DOHH2 (cell line): Measurements from ENCODE around the gene ENKUR.

Experiments used
- EZH2phosphoT487 ChIP-seq: fragments of 200-600 bp; sonication (generic); IDR thresholded peaks from 2 replicates; pipeline ENCODE4 v1.6.1; 2017; ENCODE audit warnings: borderline replicate concordance, mild to moderate bottlenecking, antibody characterized with exemption, low read length, moderate library complexity, mixed read lengths
- TF ChIP-seq, protein P1 (sequence below): fragments of 200-600 bp; sonication (generic); IDR thresholded peaks from one replicate; pipeline ENCODE4 v1.5.1; 2014; ENCODE audit warnings: antibody characterized with exemption, mild to moderate bottlenecking, low read depth, low read length; ENCODE audit not compliant: poor library complexity, severe bottlenecking

GRCh38 chr10:25057886-25058285 lies 41.9 kb upstream of the ENKUR start:
- TF ChIP-seq, protein P1, sequence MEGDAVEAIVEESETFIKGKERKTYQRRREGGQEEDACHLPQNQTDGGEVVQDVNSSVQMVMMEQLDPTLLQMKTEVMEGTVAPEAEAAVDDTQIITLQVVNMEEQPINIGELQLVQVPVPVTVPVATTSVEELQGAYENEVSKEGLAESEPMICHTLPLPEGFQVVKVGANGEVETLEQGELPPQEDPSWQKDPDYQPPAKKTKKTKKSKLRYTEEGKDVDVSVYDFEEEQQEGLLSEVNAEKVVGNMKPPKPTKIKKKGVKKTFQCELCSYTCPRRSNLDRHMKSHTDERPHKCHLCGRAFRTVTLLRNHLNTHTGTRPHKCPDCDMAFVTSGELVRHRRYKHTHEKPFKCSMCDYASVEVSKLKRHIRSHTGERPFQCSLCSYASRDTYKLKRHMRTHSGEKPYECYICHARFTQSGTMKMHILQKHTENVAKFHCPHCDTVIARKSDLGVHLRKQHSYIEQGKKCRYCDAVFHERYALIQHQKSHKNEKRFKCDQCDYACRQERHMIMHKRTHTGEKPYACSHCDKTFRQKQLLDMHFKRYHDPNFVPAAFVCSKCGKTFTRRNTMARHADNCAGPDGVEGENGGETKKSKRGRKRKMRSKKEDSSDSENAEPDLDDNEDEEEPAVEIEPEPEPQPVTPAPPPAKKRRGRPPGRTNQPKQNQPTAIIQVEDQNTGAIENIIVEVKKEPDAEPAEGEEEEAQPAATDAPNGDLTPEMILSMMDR = no peak
- TF ChIP-seq EZH2phosphoT487 = no peak
